SU-DHL-6 (cell line): Measurements from ENCODE around the gene ZNF593OS.

ENCODE experiments used
- CTCF ChIP-seq: fragments of 200-600 bp; sonication (generic); IDR thresholded peaks from one replicate; pipeline ENCODE4 v1.5.1; 2017; ENCODE audit warnings: antibody characterized with exemption, mild to moderate bottlenecking, low read length, moderate library complexity; ENCODE audit not compliant: insufficient read depth, poor library complexity, severe bottlenecking
- EZH2phosphoT487 ChIP-seq: fragments of 200-600 bp; sonication (generic), shearing (Covaris generic); conservative IDR thresholded peaks from 2 replicates; pipeline ENCODE4 v1.6.1; 2018; ENCODE audit warnings: mild to moderate bottlenecking, antibody characterized with exemption, low read length, moderate library complexity, mixed read lengths

GRCh38 chr1:26159743-26160039, 11.9 kb downstream of the ZNF593OS start:
- TF ChIP-seq CTCF (no peak), EZH2phosphoT487 (no peak)
